GM18498 (cell line): ENCODE results near the gene QRICH1.
A peak's percentile ranks its signal among the peaks of the same experiment; 100 is the strongest.

ENCODE experiments used
- ATAC-seq: cut with Tn5 transposase; IDR thresholded peaks from one replicate; pipeline ENCODE4 v1.9.1; 2021; ENCODE audit warnings: mild to moderate bottlenecking, moderate library complexity; ENCODE audit not compliant: unreplicated experiment

QRICH1 gene

DNA sequence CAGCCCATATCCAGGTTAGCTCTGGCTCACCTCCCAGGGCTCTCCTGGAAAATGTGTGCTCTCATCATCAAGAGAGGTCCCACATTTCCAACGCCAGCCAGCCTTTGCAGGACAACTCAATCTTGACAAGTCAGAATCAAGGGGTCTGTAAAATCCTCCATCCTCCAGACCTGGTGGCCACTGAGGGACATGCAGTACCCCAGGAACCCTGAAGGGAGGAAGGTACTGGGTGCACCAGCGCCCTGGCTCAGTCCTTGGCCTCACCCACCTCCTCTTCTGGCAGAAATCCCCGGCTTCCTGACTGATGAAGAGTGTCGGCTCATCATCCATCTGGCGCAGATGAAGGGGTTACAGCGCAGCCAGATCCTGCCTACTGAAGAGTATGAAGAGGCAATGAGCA is 92.7 kb downstream of the QRICH1 start:
- no peak for ATAC-seq

DNA sequence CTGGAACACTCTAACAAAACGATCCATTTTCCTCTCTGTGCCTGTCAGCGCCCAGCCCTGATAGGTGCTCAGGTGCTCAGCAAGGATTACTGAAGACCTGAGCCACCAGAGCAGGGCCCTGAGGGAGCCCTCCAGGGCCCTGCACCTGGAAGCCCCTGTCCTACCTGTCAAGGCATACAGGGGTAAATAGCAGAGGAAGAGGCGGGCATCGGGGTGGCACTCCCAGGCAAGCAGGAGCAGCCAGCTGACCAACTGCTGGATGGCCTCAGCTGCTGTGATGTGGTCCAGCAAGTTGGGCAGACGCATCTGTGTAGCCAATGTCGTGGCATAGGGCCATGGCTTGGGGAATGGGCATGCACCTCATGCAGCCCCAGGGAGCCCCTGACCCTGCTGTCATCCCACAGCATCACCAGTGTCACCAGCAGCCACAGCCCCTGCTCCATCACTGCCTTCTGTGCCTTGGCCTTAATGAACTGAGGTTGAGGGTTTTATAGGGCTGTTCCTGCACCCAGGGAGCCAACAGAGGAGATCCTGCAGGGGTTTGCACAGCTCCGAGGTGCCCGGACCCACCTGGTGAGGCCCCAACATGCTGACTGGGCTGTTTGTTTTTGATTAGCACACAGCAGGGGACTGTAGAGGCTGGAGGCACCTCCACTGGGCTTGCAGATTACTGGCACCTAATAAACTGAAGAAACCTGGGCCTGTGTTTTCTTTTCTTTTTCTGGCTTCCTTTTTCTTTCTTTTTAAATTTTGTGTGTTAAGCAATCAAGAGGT is 94.6 kb downstream of the QRICH1 start:
- ATAC-seq, result no peak

DNA sequence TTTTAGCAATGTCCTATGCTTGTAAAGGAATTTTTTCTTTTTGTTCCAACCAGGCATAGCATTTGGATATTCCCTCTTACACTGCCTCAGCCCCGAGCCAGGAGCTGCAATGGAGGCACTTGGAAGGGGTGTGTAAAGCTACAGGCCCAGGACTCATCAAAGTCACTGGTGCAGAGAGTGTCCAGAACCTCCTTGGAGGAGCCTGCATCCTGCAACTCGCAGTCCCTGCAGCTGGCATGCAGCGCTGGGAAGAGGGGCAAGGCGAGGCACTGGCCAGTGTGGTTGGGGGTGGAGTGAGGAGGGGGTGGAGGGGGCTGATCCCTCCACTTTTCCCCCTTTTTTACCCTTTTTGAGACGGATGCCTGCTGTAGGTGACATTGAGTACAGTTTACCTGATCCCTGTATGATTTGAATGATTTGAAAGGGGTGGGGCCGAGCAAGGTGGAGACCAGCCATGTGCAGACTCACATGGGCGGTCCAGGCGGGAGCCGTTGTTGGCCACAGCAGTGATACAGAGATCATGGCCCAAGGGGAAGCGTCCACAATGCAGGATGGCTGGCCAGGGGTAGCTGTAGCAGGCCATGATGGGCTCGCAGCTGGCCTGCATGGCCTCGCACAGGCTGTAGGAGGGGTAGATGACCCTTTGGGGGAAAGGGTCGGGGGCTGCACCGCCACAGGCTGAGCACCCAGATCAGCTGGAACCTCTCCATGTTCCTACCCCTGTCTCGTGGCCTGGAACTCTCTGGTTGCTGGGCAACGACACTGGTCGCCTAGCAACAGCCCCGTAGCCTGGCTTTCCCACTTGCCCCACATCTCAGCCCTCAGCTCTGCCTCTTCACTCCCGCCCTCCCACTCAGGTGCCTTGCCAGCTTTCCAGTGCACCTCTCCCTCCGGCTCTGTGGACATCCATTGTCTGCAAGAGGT is 95.9 kb downstream of the QRICH1 start:
- no peak for ATAC-seq

DNA sequence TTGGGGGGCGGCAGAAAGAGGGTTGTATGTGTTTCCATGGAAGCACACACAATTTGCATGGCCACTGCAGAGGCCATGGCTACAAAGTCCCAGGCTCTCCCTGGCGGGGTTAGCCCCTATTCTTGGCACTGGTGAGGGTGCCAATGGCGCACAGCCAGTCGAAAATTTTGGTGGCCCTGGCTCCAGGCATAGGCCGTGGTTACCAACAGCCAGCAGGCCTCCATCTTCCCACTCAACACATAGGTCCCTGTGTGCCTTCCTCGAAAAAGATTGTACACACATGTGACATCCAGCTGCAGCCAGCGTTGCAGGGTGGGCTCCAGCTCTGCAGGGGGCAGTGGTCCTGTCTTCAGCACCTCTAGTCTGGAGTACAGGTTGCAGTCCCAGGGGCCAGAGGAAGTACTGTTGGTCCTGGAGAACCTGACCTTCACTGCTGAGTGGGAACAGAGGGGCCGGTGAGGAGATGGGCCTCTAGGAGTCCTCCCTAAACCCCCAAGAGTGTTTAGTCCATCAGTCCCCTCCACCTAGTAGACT is 96.7 kb downstream of the QRICH1 start:
- no peak for ATAC-seq

DNA sequence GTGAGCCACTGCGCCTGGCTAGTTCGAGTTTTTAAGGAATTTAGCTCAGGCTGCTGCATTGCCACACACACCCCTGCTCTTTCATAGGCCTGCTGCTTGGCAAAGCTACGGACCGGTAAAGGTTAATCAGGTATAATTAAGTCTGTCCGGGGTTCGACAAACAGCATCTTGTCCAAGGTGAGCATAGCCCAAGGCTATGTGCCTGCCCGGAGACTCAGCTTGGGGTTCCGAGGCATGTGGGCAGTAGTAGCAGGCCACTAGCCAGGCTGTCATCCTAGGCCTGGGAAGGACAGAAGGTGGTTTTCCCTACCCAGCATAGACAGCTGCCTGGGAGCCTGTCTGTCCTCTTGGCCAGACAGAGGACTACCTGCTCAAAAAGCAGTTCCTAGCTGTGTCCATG is 97.2 kb downstream of the QRICH1 start:
- ATAC-seq, result no peak

DNA sequence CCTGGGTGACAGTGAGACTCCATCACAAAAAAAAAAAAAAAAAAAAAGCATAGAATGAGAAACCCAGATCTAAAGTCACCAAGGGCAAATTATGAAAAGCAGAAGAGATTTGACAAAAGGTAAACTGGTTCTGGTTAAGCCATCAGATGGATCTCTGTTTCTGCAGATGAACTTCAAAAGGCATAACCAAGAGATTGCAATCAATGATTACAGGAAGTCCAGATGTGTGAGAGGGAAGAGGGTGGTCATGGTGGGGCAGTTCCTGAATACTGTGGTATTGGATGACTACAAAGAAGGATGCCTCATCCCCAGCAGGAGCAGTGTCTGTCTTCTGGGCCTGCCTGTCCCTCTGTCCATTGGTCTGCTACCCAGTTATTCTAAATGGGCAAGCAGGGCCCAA is 100.0 kb downstream of the QRICH1 start:
- no peak for ATAC-seq

DNA sequence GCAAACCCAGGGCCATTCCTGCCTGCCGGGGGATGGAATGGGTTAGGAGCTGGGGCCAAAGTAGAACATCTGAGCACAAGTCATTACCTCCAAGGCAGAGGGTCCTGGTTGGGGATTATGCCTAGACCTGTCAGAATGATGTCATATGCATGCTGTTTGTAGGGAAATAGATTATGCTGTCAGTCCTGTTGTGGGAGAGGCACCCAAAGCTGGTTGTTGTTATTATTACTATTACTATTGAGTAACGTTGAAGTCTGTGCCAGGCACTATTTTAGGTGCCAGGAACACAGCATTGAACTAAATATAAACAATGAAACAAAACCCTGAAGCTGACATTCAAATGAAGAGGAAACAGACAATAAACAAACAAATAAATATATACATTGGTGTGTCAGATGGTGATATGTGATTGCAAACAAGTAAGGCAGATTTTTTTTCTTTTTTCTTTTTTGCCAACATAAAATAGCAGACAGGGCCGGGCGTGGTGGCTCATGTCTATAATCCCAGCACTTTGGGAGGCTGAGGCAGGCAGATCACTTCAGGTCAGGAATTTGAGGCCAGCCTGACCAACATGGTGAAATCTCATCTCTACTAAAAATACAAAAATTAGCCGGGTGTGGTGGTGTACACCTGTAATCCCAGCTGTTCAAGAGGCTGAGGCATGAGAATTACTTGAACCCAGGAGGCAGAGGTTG is 101.9 kb downstream of the QRICH1 start:
- no peak for ATAC-seq

DNA sequence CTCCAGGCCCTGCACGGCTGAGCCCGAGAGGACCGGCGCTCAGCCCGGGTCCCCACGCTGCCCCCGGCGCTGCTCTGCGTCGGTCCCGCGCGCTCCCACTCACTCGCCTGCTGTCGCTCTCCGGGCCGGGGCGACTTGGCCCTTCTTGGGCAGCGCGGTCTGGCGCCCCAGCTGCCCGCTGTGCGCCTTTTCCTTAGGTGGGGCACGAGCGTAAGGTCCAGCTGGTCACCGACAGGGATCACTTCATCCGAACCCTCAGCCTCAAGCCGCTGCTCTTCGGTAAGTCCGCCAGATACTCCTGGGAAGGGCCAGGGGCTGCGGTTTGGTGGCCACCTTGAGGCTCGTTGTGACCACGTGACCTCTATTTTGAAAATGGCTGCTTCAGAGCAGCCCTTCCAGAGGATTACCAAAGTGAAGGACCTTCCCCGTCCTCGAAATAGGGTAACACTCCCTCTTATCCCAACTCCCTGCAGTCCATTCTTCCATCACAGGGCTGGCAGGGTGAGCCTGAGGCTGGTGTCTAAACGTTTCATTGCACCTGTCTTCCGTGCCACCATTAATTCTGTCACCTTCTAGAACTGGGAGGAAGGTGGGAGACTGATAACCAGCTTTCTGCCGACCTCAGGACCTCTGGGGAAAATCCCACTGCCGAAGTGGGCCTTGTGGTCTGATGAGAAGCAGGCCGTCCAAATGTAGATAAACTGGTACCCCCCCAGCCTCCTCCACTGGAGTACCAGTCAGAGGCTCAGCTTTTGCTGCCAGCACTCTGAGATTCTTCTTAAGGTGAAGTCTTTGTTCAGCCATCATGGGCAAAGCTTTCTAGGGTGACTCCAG is 103.0 kb downstream of the QRICH1 start:
- ATAC-seq, result no peak

DNA sequence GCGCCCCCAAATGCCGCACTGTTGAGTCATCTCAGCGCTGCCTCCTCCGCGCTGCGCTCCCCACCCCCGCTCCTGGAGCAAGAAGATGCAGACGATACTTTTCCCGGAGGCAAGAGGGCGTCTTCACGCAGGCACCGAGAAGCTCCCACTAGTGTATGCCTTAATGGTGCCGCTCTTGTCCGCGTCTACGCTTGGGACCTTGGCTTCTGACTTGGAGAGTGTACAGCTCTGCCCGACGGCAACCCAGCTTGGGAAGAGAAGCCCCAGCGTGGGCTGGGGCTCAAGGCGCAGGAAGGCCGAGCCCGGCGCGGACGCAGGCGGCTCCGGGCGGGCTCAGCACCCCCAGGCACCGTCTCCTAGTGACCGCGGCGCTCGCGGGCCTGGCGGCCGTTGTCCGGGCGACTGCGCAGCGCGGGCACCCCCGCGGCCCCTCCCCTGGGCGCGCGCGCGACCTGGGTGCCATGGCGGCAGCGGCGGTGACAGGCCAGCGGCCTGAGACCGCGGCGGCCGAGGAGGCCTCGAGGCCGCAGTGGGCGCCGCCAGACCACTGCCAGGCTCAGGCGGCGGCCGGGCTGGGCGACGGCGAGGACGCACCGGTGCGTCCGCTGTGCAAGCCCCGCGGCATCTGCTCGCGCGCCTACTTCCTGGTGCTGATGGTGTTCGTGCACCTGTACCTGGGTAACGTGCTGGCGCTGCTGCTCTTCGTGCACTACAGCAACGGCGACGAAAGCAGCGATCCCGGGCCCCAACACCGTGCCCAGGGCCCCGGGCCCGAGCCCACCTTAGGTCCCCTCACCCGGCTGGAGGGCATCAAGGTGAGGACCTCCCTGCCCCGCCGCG is 103.9 kb downstream of the QRICH1 start, which contains the start of gene P4HTM:
Gene P4HTM, plus strand, starts transcription at position 446 of the 840 bp plus-strand sequence. Its CDS starts 16 bp downstream, at position 462.
- ATAC-seq, result peak; percentile 70

DNA sequence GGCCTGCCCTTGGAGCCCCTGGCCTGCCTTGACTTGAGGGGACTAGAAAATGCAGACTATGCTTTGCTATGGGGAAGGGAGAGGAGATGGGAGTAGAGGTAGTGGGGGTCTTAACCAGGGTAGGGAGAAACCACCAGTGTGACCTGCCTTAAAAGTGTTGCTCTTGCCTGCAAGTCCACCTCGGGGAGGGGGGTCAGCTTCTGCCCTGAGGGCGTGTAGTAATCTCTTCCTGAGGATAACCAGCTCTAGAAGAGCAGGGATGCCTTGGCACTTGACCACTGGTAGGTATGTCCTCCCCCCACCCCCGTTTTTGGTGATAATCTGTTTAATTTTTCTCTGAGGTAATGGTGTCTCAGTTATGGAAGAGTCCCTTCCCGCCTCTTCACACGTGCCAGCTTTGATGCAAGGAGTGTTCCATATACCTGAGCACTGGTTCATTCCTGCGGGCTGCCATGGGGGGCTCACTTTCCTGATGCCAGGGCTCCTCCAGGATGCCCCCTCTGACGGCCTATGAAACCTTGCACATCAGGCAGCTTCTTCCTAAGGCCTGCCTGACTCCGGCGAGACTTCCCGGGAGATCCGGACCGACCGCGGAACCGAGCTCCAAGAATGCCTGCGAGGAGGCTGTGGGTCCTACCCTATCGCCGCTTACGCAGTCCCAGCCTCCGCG is 104.6 kb downstream of the QRICH1 start:
- no peak for ATAC-seq

DNA sequence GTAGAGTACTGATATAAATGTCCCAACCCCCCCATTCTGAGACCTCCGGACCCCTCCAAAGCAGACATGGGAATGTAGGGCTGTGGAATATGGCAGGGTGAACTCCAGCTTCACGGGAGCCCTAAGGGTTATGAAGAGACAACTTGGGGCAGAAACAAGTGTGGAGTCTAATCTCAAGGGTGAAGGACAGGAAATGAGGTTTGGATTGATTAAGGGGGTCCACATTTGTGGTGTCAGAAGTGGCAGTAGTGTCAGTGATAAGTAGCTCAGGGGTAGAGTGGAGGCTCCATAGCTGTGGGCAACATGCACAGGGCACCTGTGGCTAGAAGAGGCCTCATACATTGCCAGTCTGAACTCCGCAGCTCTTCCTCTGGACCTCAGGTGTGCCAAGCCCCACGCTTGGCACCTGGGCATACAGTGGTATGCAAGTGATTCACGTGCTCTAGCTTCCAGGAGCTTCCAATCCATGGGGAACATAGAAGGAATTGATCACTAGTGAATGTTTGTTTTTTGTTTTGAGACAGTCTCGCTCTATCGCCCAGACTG is 108.0 kb downstream of the QRICH1 start:
- ATAC-seq, result no peak

DNA sequence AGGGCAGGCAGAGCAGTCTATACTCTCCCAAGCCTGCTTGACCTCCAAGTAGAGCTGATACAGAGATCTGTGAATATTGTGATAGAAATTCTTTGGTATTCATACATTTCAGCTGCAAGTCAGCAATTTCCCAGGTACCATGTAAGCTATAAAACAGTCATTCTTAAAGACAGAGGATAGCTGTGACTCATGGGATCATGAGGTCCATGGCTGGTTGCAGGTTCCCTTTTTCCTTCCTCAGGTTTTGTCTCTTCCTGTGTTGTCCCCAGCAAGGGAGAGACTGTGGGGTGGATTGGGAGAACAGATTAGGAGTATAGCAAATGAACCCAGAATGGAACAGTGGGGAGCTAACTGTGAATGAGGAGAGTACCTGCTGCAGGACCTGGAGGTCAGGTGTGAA is 109.2 kb downstream of the QRICH1 start:
- no peak for ATAC-seq

DNA sequence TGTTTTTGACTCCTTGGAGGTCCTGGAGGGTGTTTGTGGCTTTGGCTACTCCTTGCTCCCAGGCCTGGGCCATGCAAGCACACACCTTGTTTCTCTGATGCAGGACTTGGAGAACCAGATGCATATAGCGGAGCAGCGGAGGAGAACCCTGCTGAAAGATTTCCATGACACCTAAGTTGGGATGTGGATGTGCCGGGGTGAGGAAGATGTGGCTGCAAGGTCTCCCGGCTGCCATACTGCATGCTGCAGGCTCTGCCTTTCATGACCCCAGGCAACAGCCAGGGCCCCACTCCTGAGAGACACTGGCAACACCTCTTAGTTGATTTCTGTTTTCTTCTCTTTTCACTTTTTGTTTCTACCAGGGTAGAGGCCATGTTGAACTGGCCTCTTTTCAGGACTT is 110.8 kb downstream of the QRICH1 start:
- ATAC-seq, result no peak

DNA sequence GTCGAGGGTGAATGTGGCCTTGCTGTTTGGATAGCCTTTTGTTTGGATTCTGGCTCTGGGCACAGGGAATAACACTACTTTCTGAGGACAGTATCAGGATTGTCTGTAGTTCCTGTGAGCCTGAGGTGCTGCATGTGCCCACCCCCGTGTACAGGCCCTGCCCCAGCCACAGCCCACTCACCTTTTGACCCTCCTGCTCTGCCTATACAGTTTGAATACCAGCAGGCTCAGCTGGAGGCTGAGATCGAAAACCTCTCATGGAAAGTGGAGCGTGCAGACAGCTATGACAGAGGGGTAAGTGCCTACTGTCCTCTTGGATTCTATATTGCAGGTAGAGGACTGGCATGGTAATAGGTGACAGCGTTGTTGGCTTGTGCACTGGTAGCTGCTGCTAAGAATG is 111.2 kb downstream of the QRICH1 start:
- no peak for ATAC-seq

DNA sequence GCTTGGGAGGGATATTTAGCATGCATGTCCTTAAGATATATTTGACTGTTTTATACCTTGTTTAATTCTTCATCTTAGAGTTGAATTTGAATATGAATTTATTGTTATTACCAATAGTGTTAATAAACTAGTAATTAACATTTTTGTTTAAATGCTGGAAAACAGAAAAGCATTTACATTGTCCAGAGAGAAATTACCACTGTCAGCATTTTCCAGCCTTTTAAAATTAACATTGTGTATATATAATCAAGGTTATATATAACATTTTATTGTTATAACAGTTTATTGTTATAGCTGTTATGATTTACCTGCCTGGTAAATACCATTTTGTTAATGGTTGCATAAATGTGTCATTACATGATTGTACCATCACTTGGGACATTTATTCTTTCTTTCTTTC is 111.9 kb downstream of the QRICH1 start:
- ATAC-seq, result no peak

DNA sequence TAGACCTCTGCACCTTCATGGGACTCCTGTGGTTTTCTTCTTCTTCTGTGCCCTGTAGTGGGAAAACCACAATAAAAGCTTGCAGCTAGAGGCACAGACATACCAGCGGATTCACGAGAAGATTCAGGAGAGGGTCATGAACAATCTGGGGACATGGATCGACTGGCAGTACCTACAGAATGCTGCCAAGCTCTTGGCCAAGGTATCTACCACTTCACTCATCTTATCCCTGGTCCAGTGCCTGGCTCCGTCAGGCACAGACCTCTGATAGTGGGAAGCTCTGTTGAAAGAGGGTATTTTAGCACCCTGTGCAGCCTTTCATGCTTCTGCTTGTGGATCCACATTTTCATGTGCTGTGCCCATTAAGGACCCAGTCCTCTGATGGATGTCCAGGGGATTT is 113.6 kb downstream of the QRICH1 start:
- ATAC-seq, result no peak
